Osteoblast (primary cell): ENCODE results near the gene TRIM38. TPM values are rescaled to one million over a fixed set of nuclear protein-coding genes. Genes with fewer than 3 reads are reported as not detected.
A peak's percentile ranks its signal among the peaks of the same experiment; 100 is the strongest.

ENCODE experiments used
- DNase-seq: peaks from one replicate; pipeline ENCODE4 v3.0.0; 2011; ENCODE audit warnings: low spot score, mixed read lengths; ENCODE audit not compliant: insufficient read length; ENCODE audit errors: missing footprints
- H2AFZ ChIP-seq: 2 replicates; pipeline ENCODE4 v1.6.0; 2011; ENCODE audit warnings: mild to moderate bottlenecking, low read length
- H3K27ac ChIP-seq: 2 replicates; pipeline ENCODE4 v1.5.1; 2011; ENCODE audit warnings: mild to moderate bottlenecking, low read depth, low read length, moderate library complexity
- H3K27me3 ChIP-seq: 2 replicates; pipeline ENCODE4 v1.6.0; 2012; ENCODE audit warnings: mild to moderate bottlenecking, control low read depth, inconsistent platforms, low read length, moderate library complexity; ENCODE audit not compliant: insufficient read depth
- H3K36me3 ChIP-seq: 2 replicates; pipeline ENCODE4 v1.5.1; 2011; ENCODE audit warnings: mild to moderate bottlenecking, low read length, control low read depth, moderate library complexity; ENCODE audit not compliant: insufficient read depth
- H3K4me1 ChIP-seq: 2 replicates; pipeline ENCODE4 v1.5.1; 2011; ENCODE audit warnings: mild to moderate bottlenecking, low read length, control low read depth, moderate library complexity; ENCODE audit not compliant: insufficient read depth
- H3K4me2 ChIP-seq: 2 replicates; pipeline ENCODE4 v1.6.0; 2011; ENCODE audit warnings: mild to moderate bottlenecking, low read length; ENCODE audit not compliant: insufficient read depth
- H3K4me3 ChIP-seq: fragments of 200-600 bp; sonication (generic); 3 replicates; pipeline ENCODE4 v1.5.1; 2012; ENCODE audit warnings: mild to moderate bottlenecking, low read length, inconsistent platforms; ENCODE audit not compliant: insufficient read depth
- H3K79me2 ChIP-seq: 2 replicates; pipeline ENCODE4 v1.6.0; 2012; ENCODE audit warnings: mild to moderate bottlenecking, low read length, control low read depth, inconsistent platforms; ENCODE audit not compliant: insufficient read depth
- H3K9me3 ChIP-seq: 2 replicates; pipeline ENCODE4 v1.5.1; 2011; ENCODE audit warnings: low read depth, low read length, control low read depth
- H4K20me1 ChIP-seq: 2 replicates; pipeline ENCODE4 v1.6.0; 2012; ENCODE audit warnings: mild to moderate bottlenecking, low read length, control low read depth; ENCODE audit not compliant: insufficient read depth
- total RNA-seq: library from RNA; depleted of rRNA; stranded (reverse); fragments of >200 nt; gene quantifications from 2 replicates; pipeline ENCODE4 v1.2.3, GENCODE V29; 2012
- TF ChIP-seq, protein P1 (sequence below): IDR thresholded peaks from 2 replicates; pipeline ENCODE4 v1.5.1; 2011; ENCODE audit warnings: mild to moderate bottlenecking, low read depth, low read length, moderate library complexity; ENCODE audit errors: extremely low read depth

TRIM38 gene
- total RNA-seq, 1 donor: 13.0 TPM

GRCh38 chr6:25961619-25962148 lies 918 bp upstream of the TRIM38 start:
- H3K9me3 ChIP-seq: no peaks in the 10 kb centered on the region
- no peak for DNase-seq
- H3K4me3 ChIP-seq: peak overlapping the region; percentile 85
- H4K20me1 ChIP-seq: peaks cover 6% of the 10 kb centered on the region
- H3K79me2 ChIP-seq: peaks cover 37% of the 10 kb centered on the region
- no peaks in the 10 kb centered on the region for H3K27me3 ChIP-seq
- H3K27ac ChIP-seq: peak overlapping the region; percentile 99
- TF ChIP-seq, protein P1, sequence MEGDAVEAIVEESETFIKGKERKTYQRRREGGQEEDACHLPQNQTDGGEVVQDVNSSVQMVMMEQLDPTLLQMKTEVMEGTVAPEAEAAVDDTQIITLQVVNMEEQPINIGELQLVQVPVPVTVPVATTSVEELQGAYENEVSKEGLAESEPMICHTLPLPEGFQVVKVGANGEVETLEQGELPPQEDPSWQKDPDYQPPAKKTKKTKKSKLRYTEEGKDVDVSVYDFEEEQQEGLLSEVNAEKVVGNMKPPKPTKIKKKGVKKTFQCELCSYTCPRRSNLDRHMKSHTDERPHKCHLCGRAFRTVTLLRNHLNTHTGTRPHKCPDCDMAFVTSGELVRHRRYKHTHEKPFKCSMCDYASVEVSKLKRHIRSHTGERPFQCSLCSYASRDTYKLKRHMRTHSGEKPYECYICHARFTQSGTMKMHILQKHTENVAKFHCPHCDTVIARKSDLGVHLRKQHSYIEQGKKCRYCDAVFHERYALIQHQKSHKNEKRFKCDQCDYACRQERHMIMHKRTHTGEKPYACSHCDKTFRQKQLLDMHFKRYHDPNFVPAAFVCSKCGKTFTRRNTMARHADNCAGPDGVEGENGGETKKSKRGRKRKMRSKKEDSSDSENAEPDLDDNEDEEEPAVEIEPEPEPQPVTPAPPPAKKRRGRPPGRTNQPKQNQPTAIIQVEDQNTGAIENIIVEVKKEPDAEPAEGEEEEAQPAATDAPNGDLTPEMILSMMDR: no peak
- H3K4me2 ChIP-seq: peak overlapping the region; percentile 97
- peaks cover 16% of the 10 kb centered on the region for H3K36me3 ChIP-seq
- peaks cover 21% of the 10 kb centered on the region for H3K4me1 ChIP-seq
- H2AFZ ChIP-seq: peak overlapping the region; percentile 92

GRCh38 chr6:25963426-25964123 lies 973 bp downstream of the TRIM38 start:
- Histone ChIP-seq H3K4me1 (peaks cover 29% of the 10 kb centered on the region), H3K36me3 (peaks cover 23% of the 10 kb centered on the region), H3K4me2 (peak overlapping the region; percentile 97), H4K20me1 (peaks cover 6% of the 10 kb centered on the region), H3K9me3 (no peaks in the 10 kb centered on the region), H3K27me3 (no peaks in the 10 kb centered on the region), H3K79me2 (peaks cover 49% of the 10 kb centered on the region), H3K4me3 (peak overlapping the region; percentile 85), H2AFZ (no peak overlapping the region), H3K27ac (peak overlapping the region; percentile 48)
- TF ChIP-seq, protein P1: no peak
- no peak for DNase-seq

GRCh38 chr6:25965058-25965457 lies 2.5 kb downstream of the TRIM38 start:
- H3K4me1 ChIP-seq: peaks cover 42% of the 10 kb centered on the region
- no peak overlapping the region for H3K4me3 ChIP-seq
- H3K4me2 ChIP-seq: no peak overlapping the region
- H4K20me1 ChIP-seq: peaks cover 6% of the 10 kb centered on the region
- H3K36me3 ChIP-seq: peaks cover 31% of the 10 kb centered on the region
- TF ChIP-seq, protein P1: no peak
- no peak overlapping the region for H2AFZ ChIP-seq
- no peaks in the 10 kb centered on the region for H3K27me3 ChIP-seq
- peak; percentile 39 for DNase-seq
- no peaks in the 10 kb centered on the region for H3K9me3 ChIP-seq
- H3K27ac ChIP-seq: no peak overlapping the region
- H3K79me2 ChIP-seq: peaks cover 52% of the 10 kb centered on the region

DNA sequence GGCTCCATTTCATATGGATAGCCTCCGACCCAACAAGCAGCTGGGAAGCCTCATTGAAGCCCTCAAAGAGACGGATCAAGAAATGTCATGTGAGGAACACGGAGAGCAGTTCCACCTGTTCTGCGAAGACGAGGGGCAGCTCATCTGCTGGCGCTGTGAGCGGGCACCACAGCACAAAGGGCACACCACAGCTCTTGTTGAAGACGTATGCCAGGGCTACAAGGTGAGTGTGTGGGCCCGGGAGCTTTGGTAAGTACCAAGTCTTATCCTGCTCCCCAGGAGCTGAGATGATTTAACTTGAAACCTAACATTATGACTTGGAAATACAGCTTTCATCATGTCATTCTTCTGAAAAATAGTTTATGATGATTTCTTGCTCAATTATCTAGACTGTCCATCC lies 4.1 kb downstream of the TRIM38 start:
- Histone ChIP-seq H3K27ac (no peak overlapping the region), H3K27me3 (no peaks in the 10 kb centered on the region), H3K36me3 (peaks cover 37% of the 10 kb centered on the region), H3K4me2 (no peak overlapping the region), H4K20me1 (peaks cover 6% of the 10 kb centered on the region), H3K79me2 (peaks cover 52% of the 10 kb centered on the region), H2AFZ (no peak overlapping the region), H3K9me3 (no peaks in the 10 kb centered on the region), H3K4me3 (no peak overlapping the region), H3K4me1 (peaks cover 56% of the 10 kb centered on the region)
- DNase-seq: no peak
- TF ChIP-seq, protein P1: no peak
